Left lobe of liver (tissue), 2 donors: Measurements from ENCODE around the gene AMBRA1. TPM values are rescaled to one million over a fixed set of nuclear protein-coding genes. Genes with fewer than 3 reads are reported as not detected.
A peak's percentile ranks its signal among the peaks of the same experiment; 100 is the strongest.

ENCODE experiments used
- ATAC-seq: fragments of 200-7000 bp; cut with Tn5 transposase; one replicate; pipeline ENCODE4 v1.9.1; 2020; ENCODE audit warnings: mild to moderate bottlenecking, moderate library complexity
- DNase-seq: peaks from one replicate; pipeline ENCODE4 v3.0.0-alpha.2; 2020; ENCODE audit warnings: low spot score
- total RNA-seq: library from RNA; stranded (reverse); gene quantifications from one replicate; pipeline ENCODE4 v1.2.1, GENCODE V29; 2021
- donor health status: DM: no; HTN: no; CAD: no; lungs with moderate emphysema.
- donor health status: DM: no; HTN: yes; CAD: no.

AMBRA1 gene
- total RNA-seq, 1 donor from 2014 or later = 14.7 TPM

GRCh38 chr11:46574656-46575055 lies 19.2 kb downstream of the AMBRA1 start:
- DNase-seq = no peak
- no peak for ATAC-seq

- no peak for ATAC-seq
- DNase-seq = no peak
Measured at GRCh38 chr11:46570790-46571398, 22.9 kb downstream of the AMBRA1 start.

GRCh38 chr11:46565232-46565840 lies 28.5 kb downstream of the AMBRA1 start:
- ATAC-seq = no peak

GRCh38 chr11:46564459-46564858 lies 29.4 kb downstream of the AMBRA1 start:
- ATAC-seq (no peak), DNase-seq (no peak)

More at GRCh38 chr11:46565232-46565840, 28.5 kb downstream of the AMBRA1 start:
- DNase-seq = no peak

- DNase-seq = no peak
Measured at GRCh38 chr11:46562527-46562926, 31.3 kb downstream of the AMBRA1 start.

GRCh38 chr11:46560300-46560991 lies 33.4 kb downstream of the AMBRA1 start:
- DNase-seq (no peak), ATAC-seq (peak; percentile 89)

More at GRCh38 chr11:46562527-46562926, 31.3 kb downstream of the AMBRA1 start:
- no peak for ATAC-seq

- DNase-seq (no peak), ATAC-seq (no peak)
Measured at GRCh38 chr11:46559815-46560214, 34.0 kb downstream of the AMBRA1 start.

GRCh38 chr11:46557684-46558151 lies 36.1 kb downstream of the AMBRA1 start:
- DNase-seq = no peak
- ATAC-seq = no peak

- DNase-seq (no peak), ATAC-seq (no peak)
Measured at GRCh38 chr11:46555267-46556054, 38.4 kb downstream of the AMBRA1 start.

GRCh38 chr11:46554213-46555147 lies 39.3 kb downstream of the AMBRA1 start:
- ATAC-seq = peak; percentile 73
- DNase-seq = no peak

- DNase-seq (no peak), ATAC-seq (peak; percentile 24)
Measured at GRCh38 chr11:46553814-46554212, 40.0 kb downstream of the AMBRA1 start.

GRCh38 chr11:46551261-46551660 lies 42.6 kb downstream of the AMBRA1 start:
- DNase-seq (no peak), ATAC-seq (no peak)

GRCh38 chr11:46547579-46547978 lies 46.2 kb downstream of the AMBRA1 start:
- DNase-seq (no peak), ATAC-seq (no peak)

GRCh38 chr11:46543564-46543963 lies 50.3 kb downstream of the AMBRA1 start:
- ATAC-seq (no peak), DNase-seq (no peak)

GRCh38 chr11:46541593-46542371 lies 52.0 kb downstream of the AMBRA1 start:
- DNase-seq = no peak
- ATAC-seq = peak; percentile 37

- DNase-seq (no peak), ATAC-seq (no peak)
Measured at GRCh38 chr11:46540807-46541206, 53.0 kb downstream of the AMBRA1 start.

- DNase-seq (peak; percentile 57), ATAC-seq (peak; percentile 97)
Measured at GRCh38 chr11:46537537-46538295, 56.1 kb downstream of the AMBRA1 start.

- peak; percentile 14 for ATAC-seq
- DNase-seq = no peak
Measured at GRCh38 chr11:46537121-46537520, 56.7 kb downstream of the AMBRA1 start.

- ATAC-seq = no peak
Measured at GRCh38 chr11:46535688-46536087, 58.1 kb downstream of the AMBRA1 start.

More at GRCh38 chr11:46535688-46536087, 58.1 kb downstream of the AMBRA1 start:
- no peak for DNase-seq
